ENCODE data around the gene HSD17B4. TPM values are rescaled to one million over a fixed set of nuclear protein-coding genes. Genes with fewer than 3 reads are reported as not detected.
A peak's percentile ranks its signal among the peaks of the same experiment; 100 is the strongest.

HSD17B4 gene
- 60.9 and 67.5 TPM in 2 replicates for total RNA-seq (2011; cell fraction: chromatin; rRNA removed; ENCODE audit: low replicate concordance)
- 23.5 and 28.4 TPM in 2 replicates for total RNA-seq (2011; cell fraction: nucleolus; rRNA removed)
- 32.8 and 46.1 TPM in 2 replicates for total RNA-seq (2011; cell fraction: nucleoplasm; rRNA removed)
- 82.1 and 120 TPM in 2 replicates for total RNA-seq (2014; rRNA removed)
- 108 and 110 TPM in 2 replicates for total RNA-seq (2014; rRNA removed; fragmentation: Illumina TruSeq; extraction: Trizol)
- 91.4 and 94.6 TPM in 2 replicates for total RNA-seq (2015; rRNA removed; fragmentation: Illumina TruSeq; extraction: Trizol)
- total RNA-seq (2021) = 109 and 114 TPM in 2 replicates
- polyA plus RNA-seq (2011; rRNA removed) = 157 and 187 TPM in 2 replicates
- 64.0 and 120 TPM in 2 replicates for polyA plus RNA-seq (2011; cell fraction: cytosol; rRNA removed)
- 85.1 and 121 TPM in 2 replicates for polyA plus RNA-seq (2011; cell fraction: nucleus; rRNA removed)
- 93.3 and 132 TPM in 2 replicates for polyA plus RNA-seq (2012)
- polyA plus RNA-seq (2014; fragmentation: Illumina TruSeq; extraction: Trizol) = 95.4 and 119 TPM in 2 replicates
- 10 to 100 TPM; 50.6 to 60.9 TPM for polyA plus RNA-seq (2014; fragmentation: Nextera tagmentation; extraction: Ambion mirVana)
- 72.5 and 76.2 TPM in 2 replicates for polyA plus RNA-seq (2014; rRNA removed)
- polyA minus RNA-seq (2011; rRNA and poly(A)+ RNA removed) = 200 and 211 TPM in 2 replicates
- 69.9 and 88.9 TPM in 2 replicates for polyA minus RNA-seq (2011; cell fraction: cytosol; rRNA and poly(A)+ RNA removed)
- 47.1 and 79.5 TPM in 2 replicates for polyA minus RNA-seq (2011; cell fraction: nucleus; rRNA and poly(A)+ RNA removed)
- percentile 65 among the genes with signal in this experiment for Bru-seq, nascent RNA
- percentile 70 among the genes with signal in this experiment for BruChase-seq, experiment 1, labeled RNA remaining after a 2-hour chase
- percentile 72 among the genes with signal in this experiment for BruChase-seq, experiment 2, labeled RNA remaining after a 6-hour chase
- long read RNA-seq, experiment 1, transcript HSD17B4-233 (25 exons, 2,589 nt) = minor isoform, 8 of 181 reads
- long read RNA-seq, experiment 1, transcript HSD17B4-201 (24 exons, 2,685 nt) = major isoform, 125 of 181 reads
- long read RNA-seq, experiment 1, partial matches to known transcripts = 29 of 181 reads
- long read RNA-seq, experiment 1, other reads (novel, unspliced or antisense) = 17 of 181 reads
- long read RNA-seq, experiment 2, transcript HSD17B4-201 (24 exons, 2,685 nt) = major isoform, 17 of 49 reads
- long read RNA-seq, experiment 2, partial matches to known transcripts = 14 of 49 reads
- long read RNA-seq, experiment 2, other reads (novel, unspliced or antisense) = 16 of 49 reads
- long read RNA-seq, experiment 3, transcript HSD17B4-201 (24 exons, 2,685 nt) = major isoform, 30 of 44 reads
- long read RNA-seq, experiment 3, partial matches to known transcripts = 6 of 44 reads
- long read RNA-seq, experiment 3, other reads (novel, unspliced or antisense) = 8 of 44 reads

- DNase-seq (ENCODE audit: extremely low read depth in 1 of 4, low spot score in 3 of 4) (peak; percentile 77 to 95 (median 82)), ATAC-seq (peak; percentile 97), FAIRE-seq (peak; percentile 93)
- no peaks in the 10 kb centered on the region for H3K9me1 ChIP-seq (ENCODE audit: control insufficient read depth, insufficient read depth, low read length)
- ChIA-PET CTCF (ENCODE audit: low intra/inter-chr PET ratio) (no interaction called here), POLR2A (interaction anchor here (0.6 to 1.3 kb wide), 6 partner anchors 9 to 464 kb away, joined by 3 to 4 read pairs (median 3); partner anchors contain the start of gene DTWD2)
- H3K36me3 ChIP-seq (ENCODE audit: control insufficient read depth, insufficient read depth, low read length) = peaks cover 5% of the 10 kb centered on the region; the same call in 2 of the 3 replicates
- peak within 1 kb of the TSS; percentile 92 for H3K4me2 ChIP-seq (ENCODE audit: insufficient read depth, low read length)
- peak within 1 kb of the TSS; percentile 96 for H2AFZ ChIP-seq (ENCODE audit: low read depth, low read length)
- TSS peak; percentile 72 for BruUV-seq (replicated peaks)
- peak within 1 kb of the TSS; percentile 89 for H3K27ac ChIP-seq (ENCODE audit: extremely low read depth, low read depth, low read length)
- H4K20me1 ChIP-seq (replicated peaks; ENCODE audit: control insufficient read depth, insufficient read depth, low read length) = no peaks in the 10 kb centered on the region
- peaks cover 7% of the 10 kb centered on the region; the same call in 1 of the 2 replicates for H3K9me3 ChIP-seq (replicated peaks; ENCODE audit: control insufficient read depth, insufficient read depth, low read depth, low read length)
- peak within 1 kb of the TSS; percentile 69 to 94 for H3K9ac ChIP-seq (ENCODE audit: insufficient read depth in 1 of 2, low read depth in 2 of 2, low read length in 2 of 2)
- H3K79me2 ChIP-seq (ENCODE audit: control insufficient read depth, insufficient read depth, low read length) = peaks cover 11% of the 10 kb centered on the region; the same call in 2 of the 3 replicates
- H3K4me3 ChIP-seq = peak within 1 kb of the TSS; percentile 69
- WGBS (ENCODE audit: insufficient coverage, low coverage, missing lambda C conversion rate) = under 1% methylated on average over 38 of the region's 42 CpGs
- no peaks in the 10 kb centered on the region for H3K27me3 ChIP-seq (ENCODE audit: control insufficient read depth in 2 of 2, insufficient read depth in 2 of 2, low read length in 2 of 2)
- no peaks in the 10 kb centered on the region; a peak in 1 of 5 replicates for H3K4me1 ChIP-seq (replicated peaks in 1 of 2; ENCODE audit: control insufficient read depth in 2 of 2, insufficient read depth in 2 of 2, low read length in 2 of 2)
- intact Hi-C loops (cut with micrococcal nuclease) (no loop called here), in situ Hi-C loops (cut with MboI) (no loop called here)
- TF ChIP-seq SMAD3 (CRISPR knock-in tag; conservative IDR thresholded peaks at IDR 0.05) = no peak
- TF ChIP-seq SMARCE1 (IDR thresholded peaks at IDR 0.05) = 0 out of 2 replicates have a peak, but pooled peaks have one; percentile 37
- TF ChIP-seq MBD2 (IDR thresholded peaks at IDR 0.05; ENCODE audit: borderline replicate concordance, low read depth) = peak; percentile 75; the same call in 1 of the 2 replicates
- TF ChIP-seq NR2C1 (IDR thresholded peaks at IDR 0.05) = peak; percentile 50
- no peak; the same call in none of the 2 replicates for TF ChIP-seq NR2C1 (tag; IDR thresholded peaks at IDR 0.05)
- peak; percentile 37 to 64 for TF ChIP-seq E2F6 (IDR thresholded peaks at IDR 0.05; ENCODE audit: borderline replicate concordance in 1 of 2, extremely low read depth in 1 of 2, insufficient read depth in 1 of 2, insufficient read length in 1 of 2, low read depth in 1 of 2, low read length in 1 of 2, poor library complexity in 1 of 2, severe bottlenecking in 1 of 2)
- TF ChIP-seq KLF13 (tag; IDR thresholded peaks at IDR 0.05; ENCODE audit: borderline replicate concordance, low read depth) = no peak
- TF ChIP-seq ZNF12 (CRISPR knock-in tag; IDR thresholded peaks at IDR 0.05) = no peak
- TF ChIP-seq EP400 (IDR thresholded peaks at IDR 0.05) = peak; percentile 76
- 0 out of 2 replicates have a peak, but pooled peaks have one; percentile 10 for TF ChIP-seq DEAF1 (CRISPR knock-in tag; IDR thresholded peaks at IDR 0.05)
- no peak for TF ChIP-seq ZBTB7A (IDR thresholded peaks at IDR 0.05; ENCODE audit: borderline replicate concordance, control insufficient read depth, low read depth, low read length)
Observed at GRCh38 chr5:119452373-119453039, at the start of gene HSD17B4. Gene HSD17B4, plus strand, starts transcription at chr5:119452497. Its CDS starts 79 bp downstream, at chr5:119452576.
